Measurements from ENCODE around the gene GPLD1.

The GPLD1 gene

GRCh38 chr6:24497254-24497970 lies 8.0 kb upstream of the GPLD1 start:
- no peak for DNase-seq

GRCh38 chr6:24494821-24495795 lies 5.7 kb upstream of the GPLD1 start, which contains the start of gene ALDH5A1:
Gene ALDH5A1, plus strand, starts transcription at chr6:24494969. Its CDS starts 28 bp downstream, at chr6:24494997.
- peak; percentile 47 to 67 for DNase-seq

- no peak for DNase-seq
These were observed 4.8 kb upstream of the GPLD1 start for GRCh38 chr6:24493945-24494820.

GRCh38 chr6:24492475-24492874 lies 3.1 kb upstream of the GPLD1 start:
- peak in 1 of 2 experiments; percentile 32 for DNase-seq

GRCh38 chr6:24490948-24491347 lies 1.6 kb upstream of the GPLD1 start:
- no peak for DNase-seq

- peak; percentile 41 to 68 for DNase-seq
These were observed 503 bp upstream of the GPLD1 start for GRCh38 chr6:24489881-24490280.

- no peak for DNase-seq
These were observed 3.3 kb downstream of the GPLD1 start for GRCh38 chr6:24486065-24486464.

GRCh38 chr6:24484657-24485323 lies 4.6 kb downstream of the GPLD1 start:
- DNase-seq, result no peak

- DNase-seq, result no peak
These were observed 7.9 kb downstream of the GPLD1 start for GRCh38 chr6:24481449-24481848.

- no peak for DNase-seq
These were observed 8.7 kb downstream of the GPLD1 start for GRCh38 chr6:24480705-24481104.

GRCh38 chr6:24478903-24479302 lies 10.5 kb downstream of the GPLD1 start:
- no peak for DNase-seq

GRCh38 chr6:24477070-24477469 lies 12.3 kb downstream of the GPLD1 start:
- DNase-seq, result peak; percentile 48 to 79

GRCh38 chr6:24476631-24477030 lies 12.7 kb downstream of the GPLD1 start:
- no peak for DNase-seq

- DNase-seq, result no peak
These were observed 17.2 kb downstream of the GPLD1 start for GRCh38 chr6:24472181-24472580.

GRCh38 chr6:24469811-24470210 lies 19.6 kb downstream of the GPLD1 start:
- no peak for DNase-seq

- DNase-seq, result no peak
These were observed 24.9 kb downstream of the GPLD1 start for GRCh38 chr6:24464253-24465038.

- no peak for DNase-seq
These were observed 28.4 kb downstream of the GPLD1 start for GRCh38 chr6:24460966-24461365.

- DNase-seq, result no peak
These were observed 30.4 kb downstream of the GPLD1 start for GRCh38 chr6:24458941-24459340.

GRCh38 chr6:24458134-24458533 lies 31.2 kb downstream of the GPLD1 start:
- peak in 1 of 2 experiments; percentile 6 for DNase-seq

GRCh38 chr6:24455061-24455460 lies 34.3 kb downstream of the GPLD1 start:
- no peak for DNase-seq

- DNase-seq, result no peak
These were observed 34.9 kb downstream of the GPLD1 start for GRCh38 chr6:24454452-24454851.
